Karpas-422 (cell line): ENCODE results near the gene PRG3. TPM values are rescaled to one million over a fixed set of nuclear protein-coding genes. Genes with fewer than 3 reads are reported as not detected.

ENCODE experiments used
- DNase-seq: peaks from one replicate; pipeline ENCODE4 v3.0.0-alpha.2; 2015
- H2AFZ ChIP-seq: fragments of 200-600 bp; sonication (generic); 2 replicates; pipeline ENCODE4 v1.6.1; 2014; ENCODE audit warnings: antibody characterized with exemption, low read length, mixed read lengths
- H3K27ac ChIP-seq: fragments of 200-600 bp; sonication (generic); 2 replicates; pipeline ENCODE4 v1.5.1; 2014; ENCODE audit warnings: mild to moderate bottlenecking, low read length, moderate library complexity
- H3K27me3 ChIP-seq: fragments of 200-600 bp; sonication (generic); 2 replicates; pipeline ENCODE4 v1.6.1; 2014; ENCODE audit warnings: low read length, mixed read lengths
- H3K36me3 ChIP-seq: fragments of 200-600 bp; sonication (generic); 2 replicates; pipeline ENCODE4 v1.6.1; 2014; ENCODE audit warnings: low read length, mixed read lengths; ENCODE audit not compliant: insufficient read depth
- H3K4me1 ChIP-seq: fragments of 200-600 bp; sonication (generic); 2 replicates; pipeline ENCODE4 v1.6.1; 2014; ENCODE audit warnings: mild to moderate bottlenecking, low read length, mixed read lengths
- H3K4me2 ChIP-seq: fragments of 200-600 bp; sonication (generic); 2 replicates; pipeline ENCODE4 v1.6.1; 2014; ENCODE audit warnings: low read length, low read depth, mild to moderate bottlenecking; ENCODE audit not compliant: poor library complexity, severe bottlenecking
- H3K4me3 ChIP-seq: fragments of 200-600 bp; sonication (generic); 2 replicates; pipeline ENCODE4 v1.5.1; 2014; ENCODE audit warnings: mild to moderate bottlenecking, antibody characterized with exemption, low read length, mixed read lengths
- H3K79me2 ChIP-seq: fragments of 200-600 bp; sonication (generic); 2 replicates; pipeline ENCODE4 v1.6.1; 2014; ENCODE audit warnings: mild to moderate bottlenecking, low read length, mixed read lengths
- H3K9ac ChIP-seq: fragments of 200-600 bp; sonication (generic); 2 replicates; pipeline ENCODE4 v1.6.0; 2014; ENCODE audit warnings: low read length
- H3K9me2 ChIP-seq: fragments of 200-600 bp; sonication (generic), shearing (Covaris generic); replicated peaks from 2 replicates; pipeline ENCODE4 v1.6.0; 2014; ENCODE audit warnings: mild to moderate bottlenecking, low read length, moderate library complexity; ENCODE audit not compliant: insufficient read depth
- H3K9me3 ChIP-seq: fragments of 300-700, 200-600 bp; sonication (generic); 2 replicates; pipeline ENCODE4 v1.6.1; 2014; ENCODE audit warnings: low read length, mixed read lengths
- H4K20me1 ChIP-seq: fragments of 200-600 bp; sonication (generic); 2 replicates; pipeline ENCODE4 v1.6.1; 2014; ENCODE audit warnings: mild to moderate bottlenecking, antibody characterized with exemption, low read length, low read depth; ENCODE audit not compliant: insufficient read depth
- total RNA-seq: library from RNA; depleted of rRNA; stranded (reverse); fragments of >200 nt; shearing (Covaris generic); gene quantifications from 2 replicates; pipeline ENCODE4 v1.2.3, GENCODE V29; 2014; ENCODE audit warnings: low replicate concordance

PRG3 gene
- total RNA-seq, 1 experiment from 2014 or later: not detected

DNA sequence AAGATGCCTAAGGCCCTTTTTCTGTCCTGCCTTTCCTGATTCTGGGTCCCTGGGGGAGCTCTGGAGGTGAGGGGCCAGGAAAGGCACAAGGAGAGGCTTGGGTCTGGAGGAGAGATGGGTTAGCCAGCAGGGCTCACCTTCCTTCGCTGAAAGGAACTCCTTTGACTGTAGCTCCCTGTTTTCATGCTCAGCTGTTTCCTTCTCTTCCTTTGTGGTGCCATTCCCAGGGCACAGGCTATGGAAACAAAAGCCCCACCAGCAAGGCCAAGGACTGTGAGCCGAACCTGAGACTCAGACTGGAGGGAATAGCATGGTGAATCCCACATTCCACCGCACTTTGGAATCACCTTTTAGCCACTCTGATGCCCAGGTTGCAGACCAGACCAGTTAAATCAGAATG lies 35.5 kb upstream of the PRG3 start:
- no peak overlapping the region for H3K4me2 ChIP-seq

GRCh38 chr11:57414612-57415212 lies 33.8 kb upstream of the PRG3 start:
- Histone ChIP-seq H3K9me3 (no peaks in the 10 kb centered on the region), H3K27ac (no peak overlapping the region), H4K20me1 (peaks cover 15% of the 10 kb centered on the region; the same call in 1 of the 2 replicates), H3K9me2 (no peaks in the 10 kb centered on the region), H3K36me3 (peaks cover 70% of the 10 kb centered on the region), H3K9ac (no peak overlapping the region), H3K4me3 (no peak overlapping the region), H3K79me2 (peaks cover 3% of the 10 kb centered on the region; the same call in 1 of the 2 replicates), H3K4me1 (no peaks in the 10 kb centered on the region), H2AFZ (no peak overlapping the region), H3K27me3 (no peaks in the 10 kb centered on the region), H3K4me2 (no peak overlapping the region)
- no peak for DNase-seq

More for the DNA sequence above, 35.5 kb upstream of the PRG3 start:
- Histone ChIP-seq H3K27me3 (no peaks in the 10 kb centered on the region), H2AFZ (no peak overlapping the region), H3K9ac (no peak overlapping the region), H3K36me3 (peaks cover 76% of the 10 kb centered on the region), H4K20me1 (peaks cover 11% of the 10 kb centered on the region; the same call in 1 of the 2 replicates), H3K4me1 (no peaks in the 10 kb centered on the region), H3K9me2 (no peaks in the 10 kb centered on the region), H3K27ac (no peak overlapping the region), H3K79me2 (peaks cover 3% of the 10 kb centered on the region; the same call in 1 of the 2 replicates), H3K9me3 (no peaks in the 10 kb centered on the region), H3K4me3 (no peak overlapping the region)
- no peak for DNase-seq

DNA sequence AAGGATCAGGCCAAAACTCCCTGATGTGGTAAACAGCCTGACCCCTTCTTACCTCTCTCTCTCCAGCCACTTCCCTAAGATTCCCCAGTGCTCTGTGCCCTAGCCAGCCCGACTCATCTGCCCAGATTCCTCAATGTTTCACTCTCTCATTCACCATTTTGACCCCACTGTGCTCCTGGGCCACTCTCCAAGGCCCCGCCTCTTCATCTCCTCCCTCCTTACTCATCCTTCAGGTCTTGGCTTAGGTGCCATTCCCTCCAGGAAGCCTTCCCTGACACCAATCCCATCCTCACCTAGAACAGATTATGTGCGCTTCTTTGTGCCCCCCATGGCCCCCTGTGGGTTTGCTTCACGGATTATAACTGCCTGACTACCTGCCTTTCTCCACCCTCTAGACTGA lies 32.7 kb upstream of the PRG3 start:
- H3K4me3 ChIP-seq: no peak overlapping the region
- H4K20me1 ChIP-seq: peaks cover 15% of the 10 kb centered on the region; the same call in 1 of the 2 replicates
- H3K9me2 ChIP-seq: no peaks in the 10 kb centered on the region
- peaks cover 72% of the 10 kb centered on the region for H3K36me3 ChIP-seq
- H3K4me1 ChIP-seq: no peaks in the 10 kb centered on the region
- no peaks in the 10 kb centered on the region for H3K9me3 ChIP-seq
- no peak for DNase-seq
- H2AFZ ChIP-seq: no peak overlapping the region
- H3K27ac ChIP-seq: no peak overlapping the region
- H3K9ac ChIP-seq: no peak overlapping the region
- H3K4me2 ChIP-seq: no peak overlapping the region
- peaks cover 3% of the 10 kb centered on the region; the same call in 1 of the 2 replicates for H3K79me2 ChIP-seq
- H3K27me3 ChIP-seq: no peaks in the 10 kb centered on the region

- H3K4me2 ChIP-seq: no peak overlapping the region
- H3K9me3 ChIP-seq: no peaks in the 10 kb centered on the region
- peaks cover 68% of the 10 kb centered on the region for H3K36me3 ChIP-seq
Measured at GRCh38 chr11:57410287-57410686, 29.3 kb upstream of the PRG3 start.

DNA sequence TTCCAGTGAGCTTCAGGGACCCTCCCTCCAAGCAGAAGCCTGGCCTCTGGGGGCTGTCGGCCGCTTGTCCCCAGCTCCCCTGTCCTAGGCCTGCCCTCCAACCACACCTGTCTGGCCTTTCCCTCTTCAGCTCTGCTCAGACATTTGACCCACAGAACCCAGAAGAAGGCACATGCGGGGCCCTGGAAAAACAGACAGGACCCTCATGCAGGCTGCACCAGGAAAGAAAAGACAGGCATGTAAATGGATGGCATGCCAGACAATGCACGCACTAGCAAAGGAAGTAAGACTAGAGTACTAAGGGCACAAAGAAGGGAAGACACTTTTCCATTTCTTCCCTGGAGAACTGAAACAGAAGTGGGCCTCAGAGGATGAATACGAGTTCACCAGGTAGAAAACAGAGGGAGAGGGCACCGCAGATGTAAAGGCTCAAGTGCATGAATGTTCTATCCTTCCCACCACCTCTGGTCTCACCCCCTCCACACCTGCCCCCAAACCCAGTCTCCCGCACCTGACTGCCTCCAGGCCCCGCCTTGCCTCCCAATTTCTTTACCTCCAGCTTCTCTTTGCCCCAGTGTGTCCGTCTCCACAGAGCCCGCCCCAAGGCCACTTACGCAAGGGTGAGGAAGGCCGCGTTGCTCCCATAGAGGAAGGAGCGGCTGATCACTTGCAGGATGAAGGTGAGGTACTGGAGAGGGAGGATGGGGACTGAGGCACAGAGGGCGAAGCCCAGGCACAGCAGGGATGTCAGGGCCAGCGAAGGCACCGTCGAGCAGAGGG lies 28.6 kb upstream of the PRG3 start:
- H3K4me3 ChIP-seq: no peak overlapping the region
- H2AFZ ChIP-seq: no peak overlapping the region
- no peak overlapping the region for H3K9ac ChIP-seq
- no peak overlapping the region for H3K27ac ChIP-seq
- peaks cover 60% of the 10 kb centered on the region for H3K36me3 ChIP-seq
- H3K4me1 ChIP-seq: no peaks in the 10 kb centered on the region
- H3K9me2 ChIP-seq: no peaks in the 10 kb centered on the region
- no peaks in the 10 kb centered on the region for H3K27me3 ChIP-seq
- H3K9me3 ChIP-seq: no peaks in the 10 kb centered on the region
- DNase-seq: no peak
- no peaks in the 10 kb centered on the region for H3K79me2 ChIP-seq
- no peak overlapping the region for H3K4me2 ChIP-seq
- peaks cover 8% of the 10 kb centered on the region; the same call in 1 of the 2 replicates for H4K20me1 ChIP-seq

More at GRCh38 chr11:57410287-57410686, 29.3 kb upstream of the PRG3 start:
- Histone ChIP-seq H3K9ac (no peak overlapping the region), H3K4me1 (no peaks in the 10 kb centered on the region), H4K20me1 (peaks cover 10% of the 10 kb centered on the region; the same call in 1 of the 2 replicates), H2AFZ (no peak overlapping the region), H3K4me3 (no peak overlapping the region), H3K9me2 (no peaks in the 10 kb centered on the region), H3K79me2 (no peaks in the 10 kb centered on the region), H3K27ac (no peak overlapping the region), H3K27me3 (no peaks in the 10 kb centered on the region)
- no peak for DNase-seq

DNA sequence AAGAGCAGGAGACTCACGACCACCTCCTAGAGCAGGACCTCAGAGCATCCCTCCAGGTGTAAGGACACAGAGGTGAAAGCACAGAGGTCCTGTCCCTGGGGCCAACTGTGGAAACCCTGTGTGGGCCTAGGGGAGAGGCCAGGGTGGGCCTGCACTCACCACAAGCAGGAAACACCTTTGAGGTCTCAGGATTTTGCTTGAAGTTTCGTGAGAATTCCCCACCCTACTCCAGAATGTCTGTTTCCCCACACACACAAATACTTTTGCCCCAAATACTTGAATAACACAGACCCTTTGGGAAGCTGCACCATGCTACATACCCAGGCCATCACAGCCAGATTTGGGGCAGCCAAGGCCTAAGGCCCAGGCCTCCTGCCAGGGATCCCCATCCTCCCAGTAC lies 27.8 kb upstream of the PRG3 start:
- H4K20me1 ChIP-seq: peaks cover 8% of the 10 kb centered on the region; the same call in 1 of the 2 replicates
- DNase-seq: no peak
- H3K27ac ChIP-seq: no peak overlapping the region
- no peaks in the 10 kb centered on the region for H3K9me2 ChIP-seq
- no peaks in the 10 kb centered on the region for H3K4me1 ChIP-seq
- no peaks in the 10 kb centered on the region for H3K9me3 ChIP-seq
- no peaks in the 10 kb centered on the region for H3K27me3 ChIP-seq
- H3K36me3 ChIP-seq: peaks cover 55% of the 10 kb centered on the region
- H3K79me2 ChIP-seq: no peaks in the 10 kb centered on the region
- H3K4me3 ChIP-seq: no peak overlapping the region
- H3K4me2 ChIP-seq: no peak overlapping the region
- no peak overlapping the region for H2AFZ ChIP-seq
- no peak overlapping the region for H3K9ac ChIP-seq

DNA sequence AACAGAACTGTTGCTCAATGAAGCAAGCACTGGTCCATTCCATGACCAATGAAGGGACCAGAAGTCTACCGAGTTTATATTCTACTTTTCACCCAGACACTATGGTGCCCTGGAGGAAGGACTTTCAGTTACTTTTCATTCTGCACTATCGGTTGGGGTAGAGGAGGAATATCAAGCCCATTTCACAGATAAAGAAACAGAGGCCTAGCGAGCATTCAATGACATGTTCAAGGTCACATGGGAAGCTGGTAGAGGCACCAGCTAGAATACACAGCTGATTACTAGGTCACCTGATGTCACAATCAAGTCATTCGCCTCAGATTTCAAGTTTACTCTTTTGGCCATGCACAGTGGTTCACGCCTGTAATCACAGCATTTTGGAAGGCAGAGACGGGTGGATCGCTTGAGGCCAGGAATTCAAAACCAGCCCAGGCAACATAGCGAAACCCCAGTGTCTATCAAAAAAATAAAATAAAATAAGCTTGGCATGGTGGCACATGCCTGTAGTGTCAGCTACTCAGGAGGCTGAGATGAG lies 27.1 kb upstream of the PRG3 start:
- Histone ChIP-seq H2AFZ (no peak overlapping the region), H3K4me2 (no peak overlapping the region), H3K9ac (no peak overlapping the region), H3K4me3 (no peak overlapping the region), H3K27ac (no peak overlapping the region), H3K4me1 (no peaks in the 10 kb centered on the region), H4K20me1 (peaks cover 8% of the 10 kb centered on the region; the same call in 1 of the 2 replicates), H3K9me2 (no peaks in the 10 kb centered on the region), H3K36me3 (peaks cover 48% of the 10 kb centered on the region), H3K9me3 (no peaks in the 10 kb centered on the region), H3K79me2 (no peaks in the 10 kb centered on the region), H3K27me3 (no peaks in the 10 kb centered on the region)
- no peak for DNase-seq
